Amygdala (tissue), 56 donors: ENCODE data around the gene NPIPB6.
A peak's percentile ranks its signal among the peaks of the same experiment; 100 is the strongest.

Experiments
- DNase-seq, 56 donors: peaks; one replicate each; lab custom pipeline; 2025; lab: John Stamatoyannopoulos, UW

Gene NPIPB6

DNA sequence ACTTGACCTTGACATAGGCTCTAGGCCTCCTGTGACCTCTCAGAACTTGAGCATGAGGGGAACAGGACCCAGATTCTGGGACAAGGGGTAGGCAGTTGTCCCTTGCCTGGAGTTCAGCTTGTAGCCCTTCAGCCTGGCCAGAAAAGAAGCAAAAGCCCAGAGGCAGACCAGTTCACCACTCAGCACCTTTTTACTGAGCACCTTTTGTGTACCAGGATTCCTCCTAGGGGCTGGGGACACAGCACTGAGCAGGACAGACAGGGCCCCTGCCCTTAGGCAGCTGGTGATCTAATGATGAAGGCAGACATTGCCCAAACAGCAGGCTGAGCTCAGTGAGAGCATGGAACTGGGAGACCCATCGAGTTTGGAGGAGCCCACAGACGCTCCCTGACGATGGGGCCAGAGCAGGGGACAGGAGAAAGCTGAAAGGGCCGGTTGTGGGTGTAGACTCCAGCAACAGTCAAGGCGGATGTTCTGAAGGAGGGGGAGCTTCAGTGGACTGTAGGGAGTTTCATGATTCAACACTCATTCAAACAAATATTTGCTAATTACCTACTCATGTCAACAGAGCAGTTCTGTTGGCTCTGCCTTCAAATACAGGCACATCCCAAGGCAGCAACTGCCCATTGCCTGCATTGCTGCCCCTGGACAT lies 38.9 kb downstream of the NPIPB6 start:
- DNase-seq = no peak

DNA sequence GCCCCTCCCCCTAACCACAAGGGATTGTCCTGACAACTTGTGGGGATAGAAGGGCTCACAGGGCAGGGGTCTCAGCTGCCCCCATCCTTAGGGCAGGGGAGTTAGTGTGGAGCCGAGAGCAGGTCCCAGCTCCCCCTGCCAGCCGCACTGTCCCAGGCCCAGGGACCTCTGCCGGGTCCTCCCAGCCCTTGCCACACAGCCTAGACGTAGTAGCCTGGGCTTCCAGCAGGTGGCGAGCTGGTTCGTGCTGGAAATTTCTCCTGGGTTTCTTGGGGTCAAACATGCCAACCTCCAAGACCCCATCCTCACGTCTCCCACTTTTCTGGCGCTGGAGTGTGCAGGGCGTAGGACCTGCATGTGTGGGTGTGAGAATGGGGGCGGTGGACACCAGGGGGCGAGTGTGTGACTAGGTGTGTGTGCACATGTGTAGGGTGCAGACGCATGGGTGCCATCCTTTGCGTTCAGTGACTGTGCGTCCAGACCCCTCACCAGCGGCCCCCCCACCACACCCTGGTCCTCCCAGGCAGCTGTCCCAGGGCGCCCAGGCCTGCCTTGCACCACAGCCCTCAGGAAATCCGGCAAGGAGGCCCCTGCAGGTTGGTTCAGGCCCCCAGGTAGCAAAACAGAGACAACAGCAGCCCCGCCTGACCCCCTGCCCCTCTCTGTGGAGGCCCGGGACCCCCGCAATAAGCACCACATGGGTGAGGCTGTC lies 41.5 kb downstream of the NPIPB6 start:
- peak in 6 of 56 donors; percentile 5 to 18 (median 12) for DNase-seq

DNA sequence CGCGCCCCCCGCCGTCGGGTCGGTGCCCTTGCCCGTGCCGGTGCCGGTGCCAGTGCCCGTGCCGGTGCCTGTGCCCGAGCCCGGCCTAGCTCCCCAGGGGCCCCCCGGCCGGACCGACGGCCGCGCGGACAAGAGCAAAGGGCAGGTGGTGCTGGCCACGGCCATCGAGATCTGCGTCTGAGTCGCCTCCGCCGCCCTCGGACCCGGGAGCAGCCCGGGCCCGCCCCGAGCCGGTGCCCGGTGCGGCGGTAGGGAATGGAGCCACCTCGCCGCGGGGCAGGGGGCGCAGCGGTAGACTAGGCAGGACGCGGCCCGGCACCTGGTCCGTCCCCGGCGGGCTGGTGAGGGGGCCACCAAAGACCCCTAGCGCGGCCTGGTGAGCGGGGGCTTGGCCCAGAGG lies 42.6 kb downstream of the NPIPB6 start:
- DNase-seq = no peak

DNA sequence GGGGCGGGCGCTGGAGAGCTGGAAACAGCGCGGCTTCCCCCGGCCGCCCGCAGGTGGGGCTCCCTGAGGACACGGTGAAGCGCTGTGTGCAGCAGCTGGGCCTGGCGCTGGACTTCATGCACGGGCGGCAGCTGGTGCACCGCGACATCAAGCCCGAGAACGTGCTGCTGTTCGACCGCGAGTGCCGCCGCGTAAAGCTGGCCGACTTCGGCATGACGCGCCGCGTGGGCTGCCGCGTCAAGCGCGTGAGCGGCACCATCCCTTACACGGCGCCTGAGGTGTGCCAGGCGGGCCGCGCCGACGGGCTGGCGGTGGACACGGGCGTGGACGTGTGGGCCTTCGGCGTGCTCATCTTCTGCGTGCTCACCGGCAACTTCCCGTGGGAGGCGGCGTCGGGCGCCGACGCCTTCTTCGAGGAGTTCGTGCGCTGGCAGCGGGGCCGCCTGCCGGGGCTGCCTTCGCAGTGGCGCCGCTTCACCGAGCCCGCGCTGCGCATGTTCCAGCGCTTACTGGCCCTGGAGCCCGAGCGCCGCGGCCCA lies 43.2 kb downstream of the NPIPB6 start:
- no peak for DNase-seq

DNA sequence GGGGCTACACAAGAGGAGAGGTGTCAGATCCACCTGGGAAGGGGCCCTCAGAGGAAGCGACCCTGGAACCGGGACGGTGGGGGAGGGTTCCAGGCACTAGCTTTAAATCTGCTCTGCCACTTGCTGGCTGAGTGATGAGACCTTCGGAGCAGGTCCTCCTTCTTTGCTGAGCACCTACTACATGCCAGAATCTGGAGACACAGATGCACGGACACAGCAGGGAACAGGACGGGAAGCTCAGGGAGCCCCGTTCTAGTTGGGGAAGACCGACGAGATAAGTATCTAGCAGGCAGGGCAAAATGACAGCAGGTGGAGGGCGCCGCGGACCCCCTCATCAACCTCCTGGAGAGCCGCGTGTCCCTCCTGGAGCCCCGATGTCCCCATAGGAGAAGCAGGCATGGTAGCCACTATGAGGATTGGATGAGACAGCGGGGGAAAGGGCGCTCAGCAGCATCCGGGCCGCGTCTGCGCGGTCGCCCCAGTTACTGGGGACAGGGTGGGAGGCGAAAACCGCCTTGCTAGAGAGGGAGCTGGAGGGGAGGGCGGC lies 43.8 kb downstream of the NPIPB6 start:
- no peak for DNase-seq

DNA sequence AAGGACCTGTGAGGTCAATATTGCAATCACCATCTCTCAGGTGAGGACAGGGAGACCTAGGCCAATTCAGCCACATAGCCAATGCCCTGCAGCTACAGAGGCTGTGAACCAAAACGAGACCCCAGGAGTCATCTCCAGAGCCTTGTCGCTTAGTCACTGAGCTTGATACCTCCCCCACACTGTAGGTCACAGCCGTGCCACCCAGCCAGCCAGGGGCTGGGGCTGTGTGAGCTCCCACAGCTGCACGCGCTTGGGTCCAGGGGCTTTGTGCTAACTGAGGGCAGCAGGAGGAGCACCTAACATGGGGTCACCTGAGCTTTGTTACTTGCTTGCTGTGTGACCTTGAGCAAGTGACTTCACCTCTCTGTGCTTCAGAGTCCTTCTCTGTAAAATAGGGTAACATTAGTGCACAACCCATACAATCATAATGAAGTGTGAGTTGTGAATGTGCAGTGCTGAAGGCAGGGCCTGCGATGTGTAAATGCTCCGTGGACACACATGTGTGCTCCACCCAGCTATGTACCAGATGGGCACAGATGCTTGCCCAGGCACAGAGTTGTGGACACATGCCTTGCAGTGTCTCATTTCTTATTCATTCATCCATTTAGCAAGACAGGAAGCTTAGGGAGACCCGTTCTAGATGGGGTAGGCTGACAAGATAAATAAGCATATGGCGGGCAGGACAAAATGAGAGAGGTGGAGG lies 45.1 kb downstream of the NPIPB6 start:
- DNase-seq = no peak

DNA sequence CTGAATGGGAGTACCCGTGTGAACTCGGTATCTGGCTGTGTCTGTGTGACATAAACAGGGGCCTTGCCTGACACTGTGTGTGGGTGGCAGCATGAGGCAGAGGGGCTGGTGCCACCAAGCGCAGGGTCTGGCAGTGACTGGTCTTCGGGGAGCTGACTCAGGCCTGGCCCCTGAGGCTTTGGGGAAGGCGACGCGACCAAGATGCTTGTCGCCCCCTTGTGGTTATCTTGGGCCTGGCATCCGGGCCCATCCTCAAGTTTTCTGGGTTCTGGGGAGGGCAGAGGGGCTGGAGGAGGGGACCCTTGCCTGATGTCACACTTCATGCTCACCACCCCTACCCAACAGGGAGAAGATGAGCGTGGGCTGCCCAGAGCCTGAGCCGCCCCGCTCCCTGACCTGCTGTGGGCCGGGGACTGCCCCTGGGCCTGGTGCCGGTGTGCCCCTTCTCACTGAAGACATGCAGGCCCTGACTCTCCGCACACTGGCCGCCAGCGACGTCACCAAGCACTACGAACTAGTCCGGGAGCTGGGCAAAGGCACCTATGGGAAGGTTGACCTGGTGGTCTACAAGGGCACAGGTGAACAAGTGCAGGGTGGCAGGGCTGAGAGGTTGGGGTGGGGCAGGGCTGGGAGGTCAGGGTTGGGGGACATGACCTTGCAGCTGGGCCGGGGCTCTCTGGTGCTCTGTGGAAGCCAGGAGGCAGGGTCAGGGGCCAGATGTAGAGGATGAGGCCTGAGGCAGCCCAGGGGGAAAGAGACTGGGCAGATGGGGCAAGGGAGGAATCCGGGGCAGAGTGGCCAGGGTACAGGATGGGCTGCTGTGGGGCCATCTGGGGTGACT lies 46.0 kb downstream of the NPIPB6 start:
- DNase-seq = peak in 30 of 56 donors; percentile 5 to 55 (median 24)

DNA sequence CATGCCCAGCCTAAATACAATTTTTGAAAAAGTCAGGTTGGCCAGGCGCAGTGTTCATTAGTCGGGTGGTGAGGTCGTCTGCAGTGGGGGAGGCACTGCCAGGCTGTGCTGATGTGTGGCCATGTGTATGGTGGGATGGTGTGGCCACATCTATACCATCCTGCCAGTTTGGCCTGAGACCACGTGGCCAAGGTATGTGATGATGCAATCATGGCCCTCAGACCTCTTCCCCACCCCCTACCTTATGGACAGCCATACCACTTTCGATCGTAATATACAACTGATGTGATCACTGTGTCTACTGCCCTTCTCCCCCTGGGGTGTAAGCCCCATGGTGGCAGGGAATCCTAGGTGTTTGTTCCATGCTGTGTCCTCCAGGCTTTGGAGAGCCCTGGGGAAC lies 47.3 kb downstream of the NPIPB6 start:
- DNase-seq = no peak

DNA sequence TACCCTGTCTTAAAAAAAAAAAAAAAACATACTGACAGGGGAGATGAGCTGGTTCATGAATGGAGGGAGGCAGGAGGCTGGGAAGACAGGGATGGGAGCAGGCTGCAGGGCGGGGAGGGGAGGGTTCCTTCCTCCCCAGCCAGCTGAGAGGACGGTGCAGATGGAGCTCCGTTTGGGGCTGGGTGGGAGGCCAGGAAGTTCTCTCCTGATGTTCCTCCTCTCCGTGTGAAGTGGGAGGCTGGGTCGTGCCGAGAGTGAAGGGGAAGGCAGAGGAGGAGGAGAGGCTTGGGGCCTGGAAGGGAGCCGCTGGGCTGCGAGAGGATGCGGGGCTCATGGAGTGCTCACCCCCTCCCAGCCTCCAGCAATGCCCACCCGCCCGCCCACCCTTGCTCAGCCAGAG lies 49.7 kb downstream of the NPIPB6 start:
- peak in 5 of 56 donors; percentile 6 to 13 (median 12) for DNase-seq

DNA sequence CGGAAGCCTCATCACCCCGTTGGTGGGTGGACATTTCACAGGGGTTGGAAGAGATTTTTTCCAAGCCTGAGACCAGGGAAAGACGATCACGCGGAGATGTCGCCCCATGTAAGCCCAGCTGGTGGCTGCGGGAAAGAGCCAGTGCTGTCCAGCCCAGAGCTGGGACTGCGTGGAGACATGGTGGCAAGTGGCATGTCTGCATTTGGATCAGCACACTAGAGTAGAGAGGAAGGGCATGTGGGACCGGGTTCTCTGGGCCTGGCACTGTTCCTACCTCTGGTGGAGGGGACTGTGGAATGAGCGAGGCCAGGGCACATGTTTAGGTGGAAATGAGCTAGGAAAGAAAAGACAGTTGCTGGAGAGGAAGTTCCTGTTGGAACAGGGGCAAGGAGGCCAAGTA lies 51.0 kb downstream of the NPIPB6 start:
- DNase-seq = no peak

DNA sequence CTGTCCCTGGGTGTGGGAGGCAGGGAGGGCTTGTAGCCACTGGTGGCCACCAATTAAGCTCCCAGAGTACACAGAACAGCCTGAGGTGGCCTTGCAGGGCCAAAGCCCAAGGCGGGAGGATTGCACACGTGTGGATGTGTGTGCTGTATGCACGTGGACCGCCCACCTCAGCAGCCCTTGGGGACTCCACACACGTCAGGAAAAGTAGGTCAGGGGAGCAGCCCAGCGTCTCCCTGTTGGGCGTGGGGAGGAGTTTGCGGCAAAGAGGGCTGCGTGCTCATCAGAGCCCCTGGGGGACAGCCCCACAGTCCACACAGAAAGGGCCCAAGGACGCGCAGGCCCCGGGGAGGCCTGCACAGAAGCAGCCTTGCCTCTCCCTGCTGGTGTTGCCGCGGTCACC lies 51.4 kb downstream of the NPIPB6 start:
- DNase-seq = no peak

DNA sequence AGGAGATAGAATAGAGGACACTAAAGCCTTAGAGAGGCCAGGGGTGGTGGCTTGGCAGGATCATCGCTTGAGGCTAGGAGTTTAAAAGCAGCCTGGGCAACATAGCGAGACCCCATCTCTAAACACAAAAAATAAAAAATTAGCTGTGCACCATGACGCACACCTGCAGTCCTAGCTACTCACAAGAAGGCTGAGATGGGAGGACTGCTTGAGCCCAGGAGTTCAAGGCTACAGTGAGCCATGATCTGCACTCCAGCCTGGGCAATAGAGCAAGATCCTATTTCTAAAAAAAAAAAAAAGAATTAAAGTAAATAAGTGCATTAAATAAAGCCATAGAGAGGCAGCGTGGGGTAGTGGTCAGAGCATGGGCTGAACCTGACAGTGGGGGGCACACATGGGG lies 51.9 kb downstream of the NPIPB6 start:
- no peak for DNase-seq

DNA sequence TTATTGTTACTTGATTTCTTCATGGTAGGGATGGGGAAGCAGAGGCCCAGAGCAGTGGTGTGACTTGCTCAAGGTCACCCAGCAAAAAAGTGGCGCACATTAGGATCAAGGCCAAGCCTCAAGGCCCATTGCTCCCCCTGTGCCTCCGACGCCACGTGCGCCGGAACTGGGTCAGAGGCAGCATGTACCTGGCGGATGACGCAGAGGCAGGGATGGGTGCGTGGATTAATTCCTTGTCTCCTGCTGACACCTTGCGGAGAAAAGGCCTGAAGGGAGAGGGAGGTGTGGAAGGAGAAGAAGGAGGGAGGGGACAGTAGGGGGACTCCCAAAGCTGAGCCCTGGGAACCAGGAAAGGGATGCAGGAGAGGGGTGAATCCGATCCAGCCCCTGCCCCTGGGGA lies 52.5 kb downstream of the NPIPB6 start:
- DNase-seq = no peak

DNA sequence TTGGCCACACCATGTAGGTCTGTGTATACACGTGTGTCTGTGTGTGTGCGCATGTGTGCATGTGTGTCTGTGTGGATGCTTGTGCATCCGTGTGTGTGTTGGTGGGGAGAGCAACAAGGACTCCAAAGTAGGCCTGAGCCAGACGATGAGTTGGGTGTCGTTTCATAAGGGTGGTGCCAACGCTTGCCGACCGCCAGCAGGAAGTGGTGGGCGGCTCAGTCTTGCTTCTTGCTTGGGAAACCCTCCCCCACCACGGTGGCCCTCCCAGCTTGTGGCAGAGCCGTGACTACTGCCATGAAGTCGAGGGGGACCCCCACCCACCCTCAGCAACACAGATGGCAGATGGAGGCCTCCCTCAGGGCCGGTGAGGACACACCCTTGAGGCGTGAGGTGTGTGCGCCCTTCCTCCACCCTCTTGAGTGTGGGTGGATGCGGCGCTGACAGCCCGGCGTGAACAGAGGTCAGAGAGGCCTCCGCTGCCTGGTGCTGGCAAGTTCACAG lies 53.4 kb downstream of the NPIPB6 start:
- peak in 7 of 56 donors; percentile 4 to 40 (median 19) for DNase-seq

DNA sequence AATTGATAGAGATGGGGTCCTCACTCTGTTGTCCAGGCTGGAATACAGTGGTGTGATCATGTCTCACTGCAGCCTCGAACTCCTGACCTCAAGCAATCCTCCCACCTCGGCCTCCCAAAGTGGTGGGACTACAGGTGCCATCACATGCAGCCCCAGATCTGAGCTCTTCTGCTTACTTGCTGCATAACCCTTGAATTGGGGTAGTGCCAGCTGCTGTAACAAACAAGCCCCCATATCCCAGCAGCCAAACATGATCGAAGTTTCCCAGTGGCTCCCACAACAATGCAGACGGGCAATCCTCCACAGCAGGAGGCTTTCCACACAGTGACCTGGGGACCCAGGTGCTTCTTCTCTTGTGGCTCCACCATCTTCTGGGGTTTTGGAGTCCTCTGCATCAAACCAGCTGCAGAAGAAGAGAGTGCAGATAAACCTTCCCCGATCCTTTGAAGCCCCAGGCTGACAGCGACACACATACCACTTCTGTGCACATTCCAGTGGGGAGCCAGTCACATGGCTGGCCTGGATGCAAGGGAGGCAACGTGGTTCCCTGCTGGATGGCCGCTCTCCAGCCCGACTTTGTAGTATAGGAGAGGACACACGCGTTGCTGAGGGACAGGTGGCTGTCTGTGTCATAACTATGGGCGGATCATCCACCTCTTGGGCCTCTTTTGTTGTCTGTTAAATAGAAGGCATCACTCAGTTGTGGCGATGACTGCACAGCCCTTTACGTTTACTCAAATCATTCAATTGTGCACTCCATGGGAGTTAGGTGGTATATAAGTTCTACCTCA lies 54.3 kb downstream of the NPIPB6 start:
- DNase-seq = no peak

DNA sequence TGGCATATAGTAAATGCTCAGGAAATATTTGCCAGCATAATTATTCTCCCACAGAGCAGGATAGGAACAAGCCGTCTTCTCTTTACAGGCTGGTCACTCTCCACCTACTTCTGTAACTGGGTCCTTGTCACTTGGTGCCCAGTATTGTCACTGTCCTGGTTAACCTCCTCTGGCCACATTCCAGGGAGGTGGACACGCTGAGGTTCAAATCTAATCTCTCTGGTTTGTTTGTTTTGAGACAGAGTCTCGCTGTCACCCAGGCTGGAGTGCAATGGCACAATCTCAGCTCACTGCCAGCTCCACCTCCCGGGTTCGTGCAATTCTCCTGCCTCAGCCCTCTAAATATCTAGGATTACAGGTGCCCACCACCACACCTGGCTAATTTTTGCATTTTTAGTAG lies 55.4 kb downstream of the NPIPB6 start:
- no peak for DNase-seq

DNA sequence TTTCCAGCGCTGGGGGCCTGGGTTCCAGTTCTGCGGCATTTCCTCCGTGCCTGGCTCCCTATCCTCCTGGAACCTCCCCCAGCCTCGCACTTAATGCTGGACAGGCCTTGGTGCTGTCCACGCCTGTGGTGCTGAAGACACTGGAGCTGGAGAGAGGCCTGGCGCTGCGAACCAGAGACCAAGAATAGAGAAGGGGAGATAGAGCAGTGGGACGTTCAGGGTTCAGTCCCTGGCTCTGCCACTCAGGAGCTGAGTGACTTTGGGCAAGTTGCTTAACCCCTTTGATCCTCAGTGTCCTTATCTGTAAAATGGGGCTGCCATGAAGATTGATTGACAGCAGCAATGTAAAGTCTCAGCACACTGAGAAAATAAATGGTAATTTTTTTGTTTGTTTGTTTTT lies 59.1 kb downstream of the NPIPB6 start:
- peak in 1 of 56 donors; percentile 12 for DNase-seq

DNA sequence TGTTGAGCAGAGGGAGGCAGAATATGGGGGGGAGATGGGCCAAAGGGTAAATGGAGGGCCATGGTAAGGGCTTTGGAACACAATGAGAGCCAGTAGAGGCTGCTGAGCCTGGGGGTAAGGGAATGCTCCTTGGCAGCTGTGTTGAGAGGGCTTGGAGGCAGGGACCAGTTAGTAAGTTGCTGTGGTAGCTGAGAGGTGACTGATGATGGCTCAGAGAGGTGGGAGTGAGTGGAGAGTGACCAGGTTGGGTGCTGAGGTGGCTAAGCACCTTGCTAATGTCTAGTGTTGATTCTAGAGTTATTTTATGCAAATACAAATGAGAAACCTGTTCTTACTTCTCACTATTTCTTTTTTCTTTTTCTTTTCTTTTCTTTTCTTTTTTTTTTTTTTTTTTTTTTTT lies 60.2 kb downstream of the NPIPB6 start:
- no peak for DNase-seq

DNA sequence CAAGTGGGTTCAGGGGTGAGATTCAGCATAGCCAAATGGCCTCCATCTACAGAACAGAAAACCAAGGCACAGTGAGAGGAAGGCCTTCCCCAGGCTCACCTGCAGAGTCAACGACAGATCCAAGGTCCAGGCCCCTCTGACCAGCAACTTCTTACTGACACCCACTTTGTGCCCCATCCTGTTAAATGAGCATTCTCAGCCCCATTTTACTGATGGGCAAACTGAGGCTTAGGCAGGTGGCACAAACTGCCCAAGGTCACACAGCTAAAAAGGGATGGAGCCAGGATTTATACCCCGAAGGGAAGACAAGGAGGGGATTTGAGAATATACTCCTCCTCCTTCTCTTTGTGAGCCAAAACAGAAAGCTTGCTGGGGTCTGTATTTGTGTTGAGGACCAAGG lies 61.7 kb downstream of the NPIPB6 start:
- no peak for DNase-seq
